Right ventricle myocardium superior (tissue), 1 donor: ENCODE measurements around the gene UBAC2. TPM values are rescaled to one million over a fixed set of nuclear protein-coding genes. Genes with fewer than 3 reads are reported as not detected.
"Not testable (repeated sequence)": the region's sequence is repeated elsewhere in the genome, so short reads cannot be mapped to it uniquely, and the experiment has no call there.

Experiments used
- ATAC-seq: fragments of 200-7000 bp; cut with Tn5 transposase; one replicate; pipeline ENCODE4 v1.9.1; 2020; ENCODE audit warnings: mild to moderate bottlenecking; ENCODE audit not compliant: poor library complexity
- DNase-seq: peaks from one replicate; pipeline ENCODE4 v3.0.0-alpha.2; 2020
- intact Hi-C: fragments of 100-400 bp; cut with DNase I; formaldehyde crosslinking; loops from one replicate; pipeline ENCODE4 v1.11.2; 2022
- total RNA-seq: library from RNA; stranded (reverse); fragmentation: NEBNext Ultra II Directional; extraction: Animal tissue kit (Norgen Biotek cat#: 25700); gene quantifications from one replicate; pipeline ENCODE4 v1.2.1, GENCODE V29; 2021
- donor health status: DM: no; HTN: yes; CAD: no; lungs with severe emphysema.

Gene UBAC2
- total RNA-seq, 1 donor from 2014 or later = 35.4 TPM

- intact Hi-C loops = no loop called here
- ATAC-seq = no peak
- no peak for DNase-seq
Observed at GRCh38 chr13:99389520-99390304, 189.1 kb downstream of the UBAC2 start.

- DNase-seq (no peak), ATAC-seq (no peak)
- intact Hi-C loops = no loop called here
Observed at GRCh38 chr13:99390601-99391000, 189.9 kb downstream of the UBAC2 start.

GRCh38 chr13:99391781-99392469 lies 191.3 kb downstream of the UBAC2 start:
- intact Hi-C loops = no loop called here

GRCh38 chr13:99392470-99393135 lies 191.9 kb downstream of the UBAC2 start:
- ATAC-seq (no peak), DNase-seq (no peak)
- intact Hi-C loops = no loop called here

More at GRCh38 chr13:99391781-99392469, 191.3 kb downstream of the UBAC2 start:
- no peak for DNase-seq
- no peak for ATAC-seq

GRCh38 chr13:99393391-99393790 lies 192.7 kb downstream of the UBAC2 start:
- ATAC-seq, intact Hi-C loops, DNase-seq: not testable (repeated sequence)

GRCh38 chr13:99393791-99394735 lies 193.4 kb downstream of the UBAC2 start:
- intact Hi-C loops = no loop called here
- ATAC-seq = no peak
- no peak for DNase-seq

- DNase-seq (no peak), ATAC-seq (no peak)
- intact Hi-C loops = no loop called here
Observed at GRCh38 chr13:99395436-99395835, 194.8 kb downstream of the UBAC2 start.

GRCh38 chr13:99396446-99396845 lies 195.8 kb downstream of the UBAC2 start:
- ATAC-seq = no peak
- intact Hi-C loops = no loop called here
- no peak for DNase-seq

GRCh38 chr13:99398071-99398470 lies 197.4 kb downstream of the UBAC2 start:
- DNase-seq (no peak), ATAC-seq (no peak)
- intact Hi-C loops = no loop called here

GRCh38 chr13:99398916-99399622 lies 198.4 kb downstream of the UBAC2 start:
- DNase-seq = no peak
- intact Hi-C loops = no loop called here
- ATAC-seq = no peak

- ATAC-seq (no peak), DNase-seq (no peak)
- intact Hi-C loops = no loop called here
Observed at GRCh38 chr13:99399623-99399974, 198.9 kb downstream of the UBAC2 start.

- intact Hi-C loops = no loop called here
- no peak for ATAC-seq
- no peak for DNase-seq
Observed at GRCh38 chr13:99403458-99403971, 202.9 kb downstream of the UBAC2 start.

GRCh38 chr13:99404005-99404755 lies 203.5 kb downstream of the UBAC2 start:
- DNase-seq = no peak
- intact Hi-C loops = no loop called here
- no peak for ATAC-seq

- intact Hi-C loops = no loop called here
- DNase-seq (no peak), ATAC-seq (no peak)
Observed at GRCh38 chr13:99405966-99406365, 205.3 kb downstream of the UBAC2 start.

- ATAC-seq (peak; percentile 61), DNase-seq (no peak)
- intact Hi-C loops = no loop called here
Observed at GRCh38 chr13:99406799-99407201, 206.1 kb downstream of the UBAC2 start.

GRCh38 chr13:99407906-99408702 lies 207.4 kb downstream of the UBAC2 start:
- ATAC-seq (no peak), DNase-seq (no peak)
- intact Hi-C loops = no loop called here

GRCh38 chr13:99408703-99409000 lies 208.0 kb downstream of the UBAC2 start:
- intact Hi-C loops = no loop called here
- DNase-seq (no peak), ATAC-seq (no peak)
